Heart left ventricle (tissue), 16 donors: ENCODE results near the gene HNRNPH1. TPM values are rescaled to one million over a fixed set of nuclear protein-coding genes. Genes with fewer than 3 reads are reported as not detected.

Experiments
- ATAC-seq, 4 donors: fragments of 200-7000 bp; cut with Tn5 transposase; one replicate each; pipeline ENCODE4 v1.9.1; 2020 to 2022; ENCODE audit warnings: moderate library complexity in 4 of 4, mild to moderate bottlenecking in 3 of 4, moderate number of reproducible peaks in 1 of 4
- DNase-seq, 5 donors: peaks; one replicate each; pipeline ENCODE4 v3.0.0-alpha.2; 2020
- H3K27ac ChIP-seq, 12 donors: fragments of 200-600 bp; sonication (generic) in 4 of 12; one replicate each; pipeline versions ENCODE4 v1.5.0 to v1.8.0; 2016 to 2022; ENCODE audit warnings: mild to moderate bottlenecking in 2 of 12
- H3K27me3 ChIP-seq, 9 donors: fragments of 200-600 bp; sonication (generic) in 2 of 9; one replicate each; pipeline versions ENCODE4 v1.5.1 to v1.8.0; 2016 to 2022; ENCODE audit warnings: mild to moderate bottlenecking in 3 of 9
- H3K36me3 ChIP-seq, 9 donors: fragments of 200-600 bp; sonication (generic) in 2 of 9; one replicate each; pipeline versions ENCODE4 v1.5.0 to v1.8.0; 2018 to 2022; ENCODE audit warnings: mild to moderate bottlenecking in 2 of 9
- H3K4me1 ChIP-seq, 12 donors: fragments of 200-600 bp; sonication (generic) in 4 of 12; one replicate each; pipeline versions ENCODE4 v1.5.0 to v1.8.0; 2016 to 2022; ENCODE audit warnings: mild to moderate bottlenecking in 3 of 12
- H3K4me3 ChIP-seq, 12 donors: fragments of 200-600 bp; sonication (generic) in 4 of 12; one replicate each; pipeline versions ENCODE4 v1.5.0 to v1.8.0; 2017 to 2022; ENCODE audit warnings: mild to moderate bottlenecking in 9 of 12, moderate library complexity in 4 of 12
- H3K9me3 ChIP-seq, 12 donors: fragments of 200-600 bp; sonication (generic) in 4 of 12; one replicate each; pipeline versions ENCODE4 v1.5.0 to v1.8.0; 2016 to 2022; ENCODE audit warnings: mild to moderate bottlenecking in 1 of 12
- POLR2A ChIP-seq, 2 donors: fragments of 450-650 bp; IDR thresholded peaks; one replicate each; pipeline ENCODE4 v1.6.1; 2017; ENCODE audit warnings: antibody characterized with exemption in 2 of 2, mild to moderate bottlenecking in 2 of 2, moderate library complexity in 2 of 2
- WGBS, 4 donors: extraction: QIAGEN DNeasy Blood & Tissue Kit in 2 of 4; methylation state at CpG; one replicate each; pipeline versions ENCODE4 v1.1.5 to v1.1.7; 2013 to 2018; 5-methylcytosine and 5-hydroxymethylcytosine counted together
- intact Hi-C, 10 donors: fragments of 100-400 bp; cut with DNase I; formaldehyde crosslinking; loops; one replicate each; pipeline versions ENCODE4 v1.11.1 to v1.14.2; 2022
- polyA plus RNA-seq, 2 donors: library from polyadenylated mRNA; stranded (reverse); fragments of 200-250 nt; gene quantifications; one replicate each; pipeline ENCODE4 v1.2.3, GENCODE V29; 2013
- total RNA-seq, 9 donors: library from RNA; depleted of rRNA in 2 of 9; stranded (reverse); fragments of >200 nt in 2 of 9; fragmentation: NEBNext Ultra II Directional in 3 of 9; extraction: Animal tissue kit (Norgen Biotek cat#: 25700) in 3 of 9; gene quantifications; one replicate each; pipeline versions ENCODE4 v1.1.0 to v1.2.4, GENCODE V29; 2016 to 2023
- TF ChIP-seq, protein P1 (sequence below), 12 donors: fragments of 200-600 bp; sonication (generic) in 4 of 12; IDR thresholded peaks; one replicate each; pipeline versions ENCODE4 v1.5.0 to v1.8.0; 2018 to 2022; ENCODE audit warnings: antibody characterized with exemption in 12 of 12, mild to moderate bottlenecking in 5 of 12
- donor health status: ischemic (EF 13 %, LVEDD 7.1; RV severe dilation, severe dysfunction).
- donor health status: healthy with polysubstance abuse.
- donor health status: DM: no; HTN: yes; CAD: no.
- donor health status: DM: no; HTN: no; CAD: no.
- donor health status: ischemic (EF 25% LVEDD 6.9; RV normal size, moderate dysfunction).
- donor health status: ischemic (EF 25% LVEDD 5.7; RV mildly dilated, moderate dysfunction).
- donor health status: healthy.
- donor health status: DM: yes; HTN: yes; CAD: no.
- donor health status: ischemic (EF 35%, LVEDD 5.7; RV mildly dilated, moderate dysfunction).
- donor health status: nonischemic (EF 11% LVEDD 7.7; RV severe dilation, severe dysfunction).
- donor health status: DM: yes; HTN: yes; CAD: no.
- donor health status: PGD.
- donor health status: ischemic (EF 29% LVEDD 5.4; RV normal size, mild dysfunction).
- donor health status: nonischemic (EF 23%, LVEDD 6.1; RV moderate dilation, normal function).

Gene HNRNPH1
- total and polyA plus RNA-seq, 11 donors, result 106 to 252 (median 178) TPM

- Histone ChIP-seq H3K9me3 (no peaks in the 10 kb centered on the region), H3K4me3 (no peak overlapping the region), H3K36me3 (peaks cover 6 to 100% (median 98%) of the 10 kb centered on the region in 9 donors), H3K27ac (peak overlapping the region in 1 of 12 donors; percentile 8), H3K27me3 (no peaks in the 10 kb centered on the region), H3K4me1 (peaks cover 4 to 63% (median 49%) of the 10 kb centered on the region in 12 donors)
- 52 to 62% (median 57%) methylated on average over 8 of the region's 8 CpGs for WGBS, 4 donors
- ATAC-seq (no peak), DNase-seq (no peak)
- intact Hi-C loops, result loop anchor here in 1 of 10 donors (10.0 kb wide), 1 partner anchor 50 kb away; no protein-coding TSS in a partner anchor
- TF ChIP-seq POLR2A (IDR thresholded peaks at IDR 0.05), result no peak
- TF ChIP-seq, protein P1, sequence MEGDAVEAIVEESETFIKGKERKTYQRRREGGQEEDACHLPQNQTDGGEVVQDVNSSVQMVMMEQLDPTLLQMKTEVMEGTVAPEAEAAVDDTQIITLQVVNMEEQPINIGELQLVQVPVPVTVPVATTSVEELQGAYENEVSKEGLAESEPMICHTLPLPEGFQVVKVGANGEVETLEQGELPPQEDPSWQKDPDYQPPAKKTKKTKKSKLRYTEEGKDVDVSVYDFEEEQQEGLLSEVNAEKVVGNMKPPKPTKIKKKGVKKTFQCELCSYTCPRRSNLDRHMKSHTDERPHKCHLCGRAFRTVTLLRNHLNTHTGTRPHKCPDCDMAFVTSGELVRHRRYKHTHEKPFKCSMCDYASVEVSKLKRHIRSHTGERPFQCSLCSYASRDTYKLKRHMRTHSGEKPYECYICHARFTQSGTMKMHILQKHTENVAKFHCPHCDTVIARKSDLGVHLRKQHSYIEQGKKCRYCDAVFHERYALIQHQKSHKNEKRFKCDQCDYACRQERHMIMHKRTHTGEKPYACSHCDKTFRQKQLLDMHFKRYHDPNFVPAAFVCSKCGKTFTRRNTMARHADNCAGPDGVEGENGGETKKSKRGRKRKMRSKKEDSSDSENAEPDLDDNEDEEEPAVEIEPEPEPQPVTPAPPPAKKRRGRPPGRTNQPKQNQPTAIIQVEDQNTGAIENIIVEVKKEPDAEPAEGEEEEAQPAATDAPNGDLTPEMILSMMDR (IDR thresholded peaks at IDR 0.05), result no peak
Measured at GRCh38 chr5:179614745-179615144, 8.7 kb downstream of the HNRNPH1 start.

GRCh38 chr5:179613460-179614071 is 9.9 kb downstream of the HNRNPH1 start:
- Histone ChIP-seq H3K27ac (no peak overlapping the region), H3K27me3 (no peaks in the 10 kb centered on the region), H3K4me3 (no peak overlapping the region), H3K9me3 (no peaks in the 10 kb centered on the region), H3K4me1 (peaks cover 0 to 53% (median 38%) of the 10 kb centered on the region in 12 donors), H3K36me3 (peaks cover 7 to 100% (median 98%) of the 10 kb centered on the region in 9 donors)
- DNase-seq, result no peak
- intact Hi-C loops, result loop anchor here in 1 of 10 donors (10.0 kb wide), 1 partner anchor 49 kb away; no protein-coding TSS in a partner anchor
- WGBS, 4 donors, result 77 to 86% (median 81%) methylated on average over 8 of the region's 8 CpGs
- TF ChIP-seq, protein P1 (IDR thresholded peaks at IDR 0.05), result no peak
- no peak for TF ChIP-seq POLR2A (IDR thresholded peaks at IDR 0.05)
- no peak for ATAC-seq

- Histone ChIP-seq H3K9me3 (no peaks in the 10 kb centered on the region), H3K27me3 (no peaks in the 10 kb centered on the region), H3K36me3 (peaks cover 7 to 100% (median 97%) of the 10 kb centered on the region in 9 donors), H3K27ac (no peak overlapping the region), H3K4me1 (peaks cover 0 to 50% (median 34%) of the 10 kb centered on the region in 12 donors), H3K4me3 (no peak overlapping the region)
- 83 to 85% (median 84%) methylated on average over 21 of the region's 21 CpGs for WGBS, 4 donors
- TF ChIP-seq, protein P1 (IDR thresholded peaks at IDR 0.05), result no peak
- no peak for TF ChIP-seq POLR2A (IDR thresholded peaks at IDR 0.05)
- intact Hi-C loops, result loop anchor here in 1 of 10 donors (10.0 kb wide), 1 partner anchor 48 kb away; no protein-coding TSS in a partner anchor
- ATAC-seq, result no peak
- no peak for DNase-seq
Measured at GRCh38 chr5:179612577-179613459, 10.7 kb downstream of the HNRNPH1 start.

DNA sequence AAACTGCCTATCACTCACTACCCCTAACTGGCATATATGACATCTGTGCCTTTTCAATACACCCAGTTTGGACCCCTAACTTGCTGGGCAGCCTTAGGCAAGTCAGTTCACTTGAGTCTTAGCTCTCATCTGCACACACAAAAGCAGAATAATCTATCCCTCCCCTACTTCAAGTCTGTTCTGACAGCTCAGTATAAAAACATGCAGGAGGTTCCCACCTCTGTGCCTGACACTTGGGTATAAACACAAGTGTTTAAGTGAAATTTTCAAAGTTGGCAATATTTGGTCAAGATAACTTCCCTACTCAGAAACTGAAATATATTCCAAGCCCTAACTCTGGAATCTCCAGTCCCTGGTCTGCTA is 12.6 kb downstream of the HNRNPH1 start:
- no peak for ATAC-seq
- intact Hi-C loops, result loop anchor here in 1 of 10 donors (10.0 kb wide), 1 partner anchor 46 kb away; no protein-coding TSS in a partner anchor

More for the DNA sequence above, 12.6 kb downstream of the HNRNPH1 start:
- TF ChIP-seq POLR2A (IDR thresholded peaks at IDR 0.05), result no peak
- TF ChIP-seq, protein P1 (IDR thresholded peaks at IDR 0.05), result no peak
- Histone ChIP-seq H3K4me3 (no peak overlapping the region), H3K27me3 (no peaks in the 10 kb centered on the region), H3K4me1 (peaks cover 0 to 50% (median 21%) of the 10 kb centered on the region in 12 donors), H3K27ac (peak overlapping the region in 2 of 12 donors; percentile 15 to 27), H3K36me3 (peaks cover 7 to 99% (median 97%) of the 10 kb centered on the region in 9 donors), H3K9me3 (no peaks in the 10 kb centered on the region)
- no peak for DNase-seq
